Measurements from ENCODE around the gene VAV2. TPM values are rescaled to one million over a fixed set of nuclear protein-coding genes. Genes with fewer than 3 reads are reported as not detected.

VAV2 gene
- total and polyA plus RNA-seq, 8 donors: 25.3 to 44.1 (median 35.5) TPM

DNA sequence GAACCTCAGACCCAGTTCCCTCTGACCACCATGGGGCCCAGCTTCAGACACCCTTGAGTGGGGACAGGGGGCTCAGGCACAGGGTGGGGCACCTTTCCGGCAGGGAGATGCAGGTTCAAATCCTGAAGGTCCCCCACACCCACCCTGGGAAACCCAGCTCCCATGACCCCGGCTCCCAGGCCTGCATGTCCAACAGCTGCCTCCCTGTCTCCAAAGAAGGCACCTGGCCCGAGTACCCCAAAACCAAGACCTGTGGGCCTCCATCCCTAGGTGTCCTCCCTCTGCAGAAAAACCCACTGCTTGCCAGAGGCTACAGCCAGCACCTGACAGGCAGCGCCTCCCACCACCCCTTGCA is 38.5 kb downstream of the VAV2 start:
- H3K4me1 ChIP-seq: peaks cover 24 to 40% of the 10 kb centered on the region in 2 donors
- no peaks in the 10 kb centered on the region for H3K36me3 ChIP-seq
- DNase-seq: peak in 1 of 4 donors; percentile 66
- no peaks in the 10 kb centered on the region for H3K9me3 ChIP-seq
- no peak overlapping the region for H3K4me3 ChIP-seq
- H3K27me3 ChIP-seq: no peaks in the 10 kb centered on the region
- H3K27ac ChIP-seq: no peak overlapping the region
- no peak for ATAC-seq
- TF ChIP-seq, protein P1, sequence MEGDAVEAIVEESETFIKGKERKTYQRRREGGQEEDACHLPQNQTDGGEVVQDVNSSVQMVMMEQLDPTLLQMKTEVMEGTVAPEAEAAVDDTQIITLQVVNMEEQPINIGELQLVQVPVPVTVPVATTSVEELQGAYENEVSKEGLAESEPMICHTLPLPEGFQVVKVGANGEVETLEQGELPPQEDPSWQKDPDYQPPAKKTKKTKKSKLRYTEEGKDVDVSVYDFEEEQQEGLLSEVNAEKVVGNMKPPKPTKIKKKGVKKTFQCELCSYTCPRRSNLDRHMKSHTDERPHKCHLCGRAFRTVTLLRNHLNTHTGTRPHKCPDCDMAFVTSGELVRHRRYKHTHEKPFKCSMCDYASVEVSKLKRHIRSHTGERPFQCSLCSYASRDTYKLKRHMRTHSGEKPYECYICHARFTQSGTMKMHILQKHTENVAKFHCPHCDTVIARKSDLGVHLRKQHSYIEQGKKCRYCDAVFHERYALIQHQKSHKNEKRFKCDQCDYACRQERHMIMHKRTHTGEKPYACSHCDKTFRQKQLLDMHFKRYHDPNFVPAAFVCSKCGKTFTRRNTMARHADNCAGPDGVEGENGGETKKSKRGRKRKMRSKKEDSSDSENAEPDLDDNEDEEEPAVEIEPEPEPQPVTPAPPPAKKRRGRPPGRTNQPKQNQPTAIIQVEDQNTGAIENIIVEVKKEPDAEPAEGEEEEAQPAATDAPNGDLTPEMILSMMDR (IDR thresholded peaks at IDR 0.05): no peak
- intact Hi-C loops (cut with DNase I): no loop called here

DNA sequence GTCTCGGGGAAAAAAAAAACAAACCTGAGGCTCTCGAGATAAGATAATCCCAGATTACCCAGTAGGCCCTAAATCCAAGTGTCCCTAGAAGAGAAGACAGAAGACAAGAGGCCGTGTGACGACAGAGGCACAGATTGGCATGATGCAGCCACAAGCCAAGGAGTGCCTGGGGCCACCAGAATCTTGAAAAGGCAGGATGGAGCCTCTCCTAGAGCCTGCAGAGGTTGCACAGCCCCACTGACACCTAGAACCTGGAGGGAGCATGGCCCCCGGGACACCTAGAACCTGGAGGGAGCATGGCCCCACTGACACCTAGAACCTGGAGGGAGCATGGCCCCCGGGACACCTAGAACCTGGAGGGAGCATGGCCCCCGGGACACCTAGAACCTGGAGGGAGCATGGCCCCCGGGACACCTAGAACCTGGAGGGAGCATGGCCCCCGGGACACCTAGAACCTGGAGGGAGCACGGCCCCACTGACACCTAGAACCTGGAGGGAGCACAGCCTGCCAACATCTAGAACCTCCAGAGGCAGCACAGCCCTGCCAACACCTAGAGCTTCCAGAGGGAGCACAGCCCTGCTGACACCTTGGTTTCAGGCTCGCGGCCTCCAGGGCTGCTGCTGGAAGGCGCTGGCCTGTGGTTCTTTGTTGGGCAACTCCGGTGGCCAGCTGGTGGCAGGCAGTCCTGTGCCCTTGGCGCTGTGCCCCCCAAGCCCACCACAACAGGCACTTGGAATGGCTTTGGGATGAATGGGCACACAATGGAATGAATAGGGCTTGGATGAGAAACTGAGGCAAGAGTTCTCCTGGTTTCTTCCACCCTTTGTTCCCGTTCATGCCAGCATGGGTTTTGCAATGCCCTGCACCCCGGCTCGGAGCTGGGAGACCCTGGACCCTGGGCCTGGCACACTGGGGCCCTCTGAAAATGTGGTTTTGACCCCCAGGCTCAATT is 39.2 kb downstream of the VAV2 start:
- H3K27me3 ChIP-seq: no peaks in the 10 kb centered on the region
- H3K4me1 ChIP-seq: peaks cover 24 to 43% of the 10 kb centered on the region in 2 donors
- H3K9me3 ChIP-seq: no peaks in the 10 kb centered on the region
- ATAC-seq: no peak
- intact Hi-C loops (cut with DNase I): no loop called here
- no peak overlapping the region for H3K4me3 ChIP-seq
- DNase-seq: peak in 1 of 4 donors; percentile 53
- H3K36me3 ChIP-seq: no peaks in the 10 kb centered on the region
- TF ChIP-seq, protein P1 (IDR thresholded peaks at IDR 0.05): no peak
- no peak overlapping the region for H3K27ac ChIP-seq

DNA sequence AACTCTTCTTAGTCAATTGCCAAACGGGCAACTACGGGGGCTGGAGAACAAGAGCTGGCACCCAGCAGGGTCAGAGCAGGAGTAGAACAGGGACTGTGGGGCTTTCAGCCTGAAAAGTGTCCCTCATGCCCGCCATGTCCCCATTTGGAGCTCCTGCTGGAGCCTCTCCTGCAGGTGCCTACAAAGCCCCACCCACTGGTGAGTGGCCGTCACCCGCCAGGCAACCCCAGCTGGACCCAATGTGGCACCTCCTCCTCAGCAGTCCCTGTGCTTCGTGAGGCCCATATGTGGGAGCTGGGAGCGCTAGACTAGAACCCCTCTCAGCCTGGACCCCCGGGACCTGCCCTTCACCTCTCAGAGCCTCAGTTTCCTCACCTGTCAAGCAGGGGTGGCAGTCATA is 40.9 kb downstream of the VAV2 start:
- Histone ChIP-seq H3K36me3 (no peaks in the 10 kb centered on the region), H3K9me3 (no peaks in the 10 kb centered on the region), H3K27ac (no peak overlapping the region), H3K4me1 (peaks cover 10 to 38% of the 10 kb centered on the region in 2 donors), H3K4me3 (no peak overlapping the region), H3K27me3 (no peaks in the 10 kb centered on the region)
- peak in 1 of 4 donors; percentile 47 for DNase-seq
- intact Hi-C loops (cut with DNase I): no loop called here
- TF ChIP-seq, protein P1 (IDR thresholded peaks at IDR 0.05): no peak
- no peak for ATAC-seq

DNA sequence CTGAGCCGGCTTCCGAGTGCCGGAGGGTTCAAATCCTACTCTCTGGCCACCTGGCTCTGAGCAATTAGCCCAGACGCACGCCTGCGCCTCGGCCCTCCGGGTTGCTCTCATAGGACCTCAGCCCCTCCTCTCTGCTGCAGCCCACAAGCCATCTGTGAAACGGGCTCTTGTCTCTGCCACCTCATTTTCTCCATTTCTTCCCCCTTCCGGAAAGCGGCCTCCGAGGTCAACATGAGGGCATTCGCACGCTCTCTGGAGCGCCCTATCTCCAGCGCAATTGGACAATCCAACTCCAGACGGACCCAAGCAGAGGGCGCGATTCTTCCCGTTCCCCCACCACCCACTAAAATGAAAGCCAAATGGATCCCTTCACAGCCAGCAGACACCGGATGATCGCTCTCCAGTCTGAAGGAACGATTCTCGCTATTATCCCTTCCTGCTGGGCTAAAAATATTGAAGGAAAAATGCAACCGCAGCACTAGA is 41.5 kb downstream of the VAV2 start:
- no peak overlapping the region for H3K4me3 ChIP-seq
- no peaks in the 10 kb centered on the region for H3K36me3 ChIP-seq
- no peaks in the 10 kb centered on the region for H3K9me3 ChIP-seq
- peaks cover 6 to 33% of the 10 kb centered on the region in 2 donors for H3K4me1 ChIP-seq
- no peaks in the 10 kb centered on the region for H3K27me3 ChIP-seq
- DNase-seq: peak in 3 of 4 donors; percentile 52 to 91 (median 87)
- TF ChIP-seq, protein P1 (IDR thresholded peaks at IDR 0.05): no peak
- peak; percentile 41 for ATAC-seq
- H3K27ac ChIP-seq: no peak overlapping the region
- intact Hi-C loops (cut with DNase I): no loop called here

DNA sequence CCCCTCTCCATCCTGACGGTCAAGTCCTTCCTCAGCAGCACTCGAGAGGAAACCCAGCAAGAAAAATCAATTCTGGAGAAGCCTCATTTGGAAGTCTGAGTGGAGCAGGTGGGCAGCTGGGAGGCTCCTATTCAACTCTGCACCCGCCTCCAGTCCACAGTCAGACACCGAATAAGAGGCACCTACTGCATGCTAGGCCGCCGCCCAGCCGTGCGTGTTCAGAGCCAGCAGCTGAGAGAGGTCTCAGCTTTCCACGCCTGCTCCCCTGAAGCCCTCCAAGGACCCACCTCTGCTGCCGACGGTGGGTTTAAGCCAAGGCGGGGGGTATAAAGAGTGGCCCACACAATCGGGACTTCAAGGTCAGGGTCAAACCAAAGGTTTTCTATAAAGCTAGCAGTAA is 41.9 kb downstream of the VAV2 start:
- no peaks in the 10 kb centered on the region for H3K36me3 ChIP-seq
- H3K9me3 ChIP-seq: no peaks in the 10 kb centered on the region
- no peak for ATAC-seq
- H3K27me3 ChIP-seq: no peaks in the 10 kb centered on the region
- DNase-seq: peak in 1 of 4 donors; percentile 61
- TF ChIP-seq, protein P1 (IDR thresholded peaks at IDR 0.05): no peak
- H3K4me1 ChIP-seq: peaks cover 6 to 37% of the 10 kb centered on the region in 2 donors
- H3K27ac ChIP-seq: peak overlapping the region in 1 of 2 donors; percentile 18
- H3K4me3 ChIP-seq: no peak overlapping the region
- intact Hi-C loops (cut with DNase I): no loop called here

Measured in left lung (tissue), 10 donors.